Gastrocnemius medialis (tissue), 4 donors: ENCODE results near the gene ITGB1. TPM values are rescaled to one million over a fixed set of nuclear protein-coding genes. Genes with fewer than 3 reads are reported as not detected.
A peak's percentile ranks its signal among the peaks of the same experiment; 100 is the strongest.

Experiments
- ATAC-seq, 2 donors: fragments of 150-250 bp; one replicate each; pipeline ENCODE4 v1.9.1; 2016
- DNase-seq, 2 donors: peaks; one replicate each; pipeline ENCODE4 v3.0.0-alpha.2; 2019
- H3K27ac ChIP-seq, 4 donors: fragments of 200-600 bp; sonication (generic); 1 replicate in 1 of 4; 2 replicates in 3 of 4; pipeline ENCODE4 v1.5.1; 2016 to 2018; ENCODE audit warnings: mild to moderate bottlenecking in 2 of 4, moderate library complexity in 1 of 4
- H3K27me3 ChIP-seq, 3 donors: fragments of 200-600 bp; sonication (generic) in 2 of 3; 1 replicate in 1 of 3; 2 replicates in 2 of 3; pipeline versions ENCODE4 v1.5.1 to v1.6.0; 2016 to 2019; ENCODE audit warnings: mild to moderate bottlenecking in 1 of 3, moderate library complexity in 1 of 3
- H3K36me3 ChIP-seq, 2 donors: fragments of 200-600 bp; sonication (generic) in 1 of 2; one replicate each; pipeline ENCODE4 v1.5.1; 2017 to 2018
- H3K4me1 ChIP-seq, 2 donors: fragments of 200-600 bp; sonication (generic) in 1 of 2; one replicate each; pipeline ENCODE4 v1.5.1; 2016 to 2017; ENCODE audit warnings: mild to moderate bottlenecking in 2 of 2
- H3K4me3 ChIP-seq, 4 donors: fragments of 200-600 bp; sonication (generic) in 3 of 4; 1 replicate in 1 of 4; 2 replicates in 3 of 4; pipeline ENCODE4 v1.5.1; 2016 to 2019; ENCODE audit warnings: mild to moderate bottlenecking in 2 of 4
- H3K9me3 ChIP-seq, 3 donors: fragments of 200-600 bp; sonication (generic) in 2 of 3; 1 replicate in 1 of 3; 2 replicates in 2 of 3; pipeline ENCODE4 v1.5.1; 2016 to 2019
- POLR2A ChIP-seq, 2 donors: fragments of 450-650 bp; IDR thresholded peaks; one replicate each; pipeline ENCODE4 v1.6.1; 2017; ENCODE audit warnings: antibody characterized with exemption in 2 of 2, mild to moderate bottlenecking in 2 of 2, moderate library complexity in 2 of 2
- in situ Hi-C, 4 donors: fragments of 200-750 bp; cut with MboI; loops; one replicate each; pipeline versions ENCODE4 v1.15.0 to v1.8.0; 2017; ENCODE audit warnings: low sequenced_read_pairs in 4 of 4
- intact Hi-C: fragments of 100-400 bp; cut with DNase I; formaldehyde crosslinking; loops from one replicate; pipeline ENCODE4 v1.15.1; 2023; ENCODE audit warnings: low total_unique reads
- total RNA-seq, 4 donors: library from RNA; depleted of rRNA; stranded (reverse); fragments of >200 nt; gene quantifications; one replicate each; pipeline versions ENCODE4 v1.1.0 to v1.2.3, GENCODE V29; 2016
- TF ChIP-seq, protein P1 (sequence below), 5 experiments: fragments of 450-650 bp in 3 of 5; fragments of 200-600 bp in 2 of 5; sonication (generic) in 2 of 5; IDR thresholded peaks in 4 of 5; conservative IDR thresholded peaks in 1 of 5; 1 replicate in 4 of 5; 2 replicates in 1 of 5; pipeline ENCODE4 v1.5.1; 2016 to 2019; ENCODE audit warnings: antibody characterized with exemption in 5 of 5, mild to moderate bottlenecking in 3 of 5, moderate library complexity in 3 of 5

Gene ITGB1
- total RNA-seq, 4 donors from 2014 or later, result 242 to 379 (median 368) TPM

GRCh38 chr10:32987172-32987571, 29.1 kb upstream of the ITGB1 start:
- Histone ChIP-seq H3K27me3 (no peaks in the 10 kb centered on the region), H3K27ac (no peak overlapping the region), H3K4me3 (no peak overlapping the region), H3K36me3 (no peaks in the 10 kb centered on the region), H3K4me1 (no peaks in the 10 kb centered on the region), H3K9me3 (no peaks in the 10 kb centered on the region)
- intact Hi-C loops, result no loop called here
- DNase-seq, result no peak
- in situ Hi-C loops, result no loop called here
- ATAC-seq, result no peak
- no peak for TF ChIP-seq POLR2A (IDR thresholded peaks at IDR 0.05)
- TF ChIP-seq, protein P1, sequence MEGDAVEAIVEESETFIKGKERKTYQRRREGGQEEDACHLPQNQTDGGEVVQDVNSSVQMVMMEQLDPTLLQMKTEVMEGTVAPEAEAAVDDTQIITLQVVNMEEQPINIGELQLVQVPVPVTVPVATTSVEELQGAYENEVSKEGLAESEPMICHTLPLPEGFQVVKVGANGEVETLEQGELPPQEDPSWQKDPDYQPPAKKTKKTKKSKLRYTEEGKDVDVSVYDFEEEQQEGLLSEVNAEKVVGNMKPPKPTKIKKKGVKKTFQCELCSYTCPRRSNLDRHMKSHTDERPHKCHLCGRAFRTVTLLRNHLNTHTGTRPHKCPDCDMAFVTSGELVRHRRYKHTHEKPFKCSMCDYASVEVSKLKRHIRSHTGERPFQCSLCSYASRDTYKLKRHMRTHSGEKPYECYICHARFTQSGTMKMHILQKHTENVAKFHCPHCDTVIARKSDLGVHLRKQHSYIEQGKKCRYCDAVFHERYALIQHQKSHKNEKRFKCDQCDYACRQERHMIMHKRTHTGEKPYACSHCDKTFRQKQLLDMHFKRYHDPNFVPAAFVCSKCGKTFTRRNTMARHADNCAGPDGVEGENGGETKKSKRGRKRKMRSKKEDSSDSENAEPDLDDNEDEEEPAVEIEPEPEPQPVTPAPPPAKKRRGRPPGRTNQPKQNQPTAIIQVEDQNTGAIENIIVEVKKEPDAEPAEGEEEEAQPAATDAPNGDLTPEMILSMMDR (IDR thresholded peaks at IDR 0.05 in 4 of 5, conservative IDR thresholded peaks at IDR 0.05 in 1 of 5), result no peak

GRCh38 chr10:32985775-32986350, 27.8 kb upstream of the ITGB1 start:
- in situ Hi-C loops, result no loop called here
- TF ChIP-seq POLR2A (IDR thresholded peaks at IDR 0.05), result no peak
- TF ChIP-seq, protein P1 (IDR thresholded peaks at IDR 0.05 in 4 of 5, conservative IDR thresholded peaks at IDR 0.05 in 1 of 5), result no peak
- Histone ChIP-seq H3K27ac (peak overlapping the region in 1 of 4 donors; percentile 41), H3K27me3 (no peaks in the 10 kb centered on the region), H3K4me1 (peaks cover 0 to 5% of the 10 kb centered on the region in 2 donors), H3K4me3 (no peak overlapping the region), H3K36me3 (no peaks in the 10 kb centered on the region), H3K9me3 (no peaks in the 10 kb centered on the region)
- no peak for ATAC-seq
- intact Hi-C loops, result no loop called here
- DNase-seq, result no peak

- intact Hi-C loops, result no loop called here
- Histone ChIP-seq H3K36me3 (no peaks in the 10 kb centered on the region), H3K4me1 (peaks cover under 1 to 5% of the 10 kb centered on the region in 2 donors), H3K9me3 (no peaks in the 10 kb centered on the region), H3K27ac (peak overlapping the region in 2 of 4 donors; percentile 0 to 41), H3K27me3 (no peaks in the 10 kb centered on the region), H3K4me3 (no peak overlapping the region)
- no peak for DNase-seq
- TF ChIP-seq, protein P1 (IDR thresholded peaks at IDR 0.05 in 4 of 5, conservative IDR thresholded peaks at IDR 0.05 in 1 of 5), result no peak
- no peak for TF ChIP-seq POLR2A (IDR thresholded peaks at IDR 0.05)
- in situ Hi-C loops, result no loop called here
- ATAC-seq, result no peak
Measured at GRCh38 chr10:32985341-32985764, 27.3 kb upstream of the ITGB1 start.

GRCh38 chr10:32984003-32984600, 26.1 kb upstream of the ITGB1 start:
- in situ Hi-C loops, result no loop called here
- H3K27me3 ChIP-seq, result no peaks in the 10 kb centered on the region
- ATAC-seq, result no peak
- TF ChIP-seq POLR2A (IDR thresholded peaks at IDR 0.05), result no peak
- TF ChIP-seq, protein P1 (IDR thresholded peaks at IDR 0.05 in 4 of 5, conservative IDR thresholded peaks at IDR 0.05 in 1 of 5), result no peak
- no peak overlapping the region for H3K4me3 ChIP-seq
- H3K9me3 ChIP-seq, result no peaks in the 10 kb centered on the region
- intact Hi-C loops, result no loop called here
- H3K4me1 ChIP-seq, result peaks cover 4 to 5% of the 10 kb centered on the region in 2 donors
- no peak for DNase-seq
- no peaks in the 10 kb centered on the region for H3K36me3 ChIP-seq
- H3K27ac ChIP-seq, result no peak overlapping the region
